Measurements from ENCODE around the gene ARHGEF7.

Gene ARHGEF7

DNA sequence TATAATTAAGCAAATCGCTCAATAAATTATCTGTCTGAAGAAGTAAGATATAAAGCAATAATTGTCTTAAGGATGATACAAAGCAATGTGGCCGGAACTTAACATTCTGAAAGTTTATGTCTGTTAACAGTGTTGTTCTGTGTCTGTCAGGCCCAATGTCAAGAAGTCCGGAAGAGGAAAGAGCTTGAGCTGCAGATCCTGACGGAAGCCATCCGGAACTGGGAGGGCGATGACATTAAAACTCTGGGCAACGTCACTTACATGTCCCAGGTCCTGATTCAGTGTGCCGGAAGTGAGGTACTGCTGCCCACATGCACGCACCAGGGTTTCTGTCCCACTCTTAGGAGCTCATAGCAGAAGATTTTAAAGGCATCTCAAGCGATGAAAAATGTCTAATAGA lies 160.3 kb downstream of the ARHGEF7 start:
- no peak overlapping the region for H3K4me3 ChIP-seq (ENCODE audit: low read length)
- no peak for TF ChIP-seq CTCF (conservative IDR thresholded peaks at IDR 0.05; ENCODE audit: low read length)
- DNase-seq (ENCODE audit: low read depth) = no peak

- TF ChIP-seq CTCF (conservative IDR thresholded peaks at IDR 0.05; ENCODE audit: low read length) = no peak
- no peak for DNase-seq (ENCODE audit: low read depth)
- H3K4me3 ChIP-seq (ENCODE audit: low read length) = no peak overlapping the region
Measured at GRCh38 chr13:111275995-111276618, 161.0 kb downstream of the ARHGEF7 start.

GRCh38 chr13:111278258-111278657 lies 163.1 kb downstream of the ARHGEF7 start:
- no peak for TF ChIP-seq CTCF (conservative IDR thresholded peaks at IDR 0.05; ENCODE audit: low read length)
- no peak overlapping the region for H3K4me3 ChIP-seq (ENCODE audit: low read length)
- DNase-seq (ENCODE audit: low read depth) = no peak

DNA sequence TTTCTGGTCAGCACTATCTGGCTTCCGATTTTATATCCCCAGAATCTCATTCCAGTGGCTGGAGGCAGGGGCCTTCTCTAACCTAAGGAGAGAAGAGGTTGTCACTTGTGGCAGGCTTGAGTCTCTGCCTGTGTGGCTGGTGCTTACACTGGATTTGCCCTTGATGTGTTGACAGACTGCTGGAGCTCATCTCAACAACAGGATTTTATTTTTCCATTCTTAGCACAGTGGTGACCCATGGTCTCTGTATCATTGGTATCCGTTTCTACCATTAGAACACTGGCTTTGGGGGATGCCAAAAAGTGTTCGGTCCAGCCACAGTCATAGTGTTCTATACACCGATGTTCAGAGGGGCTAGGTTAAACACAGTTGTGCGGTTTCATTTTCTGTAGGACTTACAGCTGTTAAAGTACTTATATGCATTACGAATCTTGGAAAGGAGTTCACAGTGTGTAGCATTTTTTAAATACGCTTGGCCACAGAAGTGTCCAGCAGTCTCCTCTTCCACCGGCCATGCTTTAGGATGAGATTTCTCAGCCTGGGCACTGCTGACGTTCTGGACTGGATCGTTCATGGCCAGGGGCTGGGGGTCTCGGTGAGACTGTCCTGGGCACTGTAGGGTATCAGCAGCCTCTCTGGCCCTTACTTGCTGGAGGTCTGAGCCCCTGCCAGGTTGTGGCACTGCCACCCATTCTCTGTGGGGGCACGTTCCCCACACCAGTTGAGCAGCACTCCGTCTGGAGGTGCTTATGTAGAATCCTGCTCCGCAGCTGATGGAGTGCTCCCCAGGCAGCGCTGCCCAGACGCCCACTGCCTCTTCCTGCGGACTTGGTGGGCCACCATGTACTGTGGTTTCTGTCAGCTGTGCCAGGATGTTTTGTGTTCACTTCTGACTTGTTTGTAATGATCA lies 163.9 kb downstream of the ARHGEF7 start:
- DNase-seq (ENCODE audit: low read depth) = no peak
- no peak overlapping the region for H3K4me3 ChIP-seq (ENCODE audit: low read length)
- TF ChIP-seq CTCF (conservative IDR thresholded peaks at IDR 0.05; ENCODE audit: low read length) = no peak

- no peak for DNase-seq (ENCODE audit: low read depth)
- TF ChIP-seq CTCF (conservative IDR thresholded peaks at IDR 0.05; ENCODE audit: low read length) = no peak
- no peak overlapping the region for H3K4me3 ChIP-seq (ENCODE audit: low read length)
Measured at GRCh38 chr13:111280226-111280625, 165.1 kb downstream of the ARHGEF7 start.

GRCh38 chr13:111280681-111281585 lies 165.8 kb downstream of the ARHGEF7 start:
- H3K4me3 ChIP-seq (ENCODE audit: low read length) = no peak overlapping the region
- no peak for TF ChIP-seq CTCF (conservative IDR thresholded peaks at IDR 0.05; ENCODE audit: low read length)
- DNase-seq (ENCODE audit: low read depth) = peak; percentile 53

Data from AG10803 (cell line).